ENCODE results near the gene TOR2A.
A peak's percentile ranks its signal among the peaks of the same experiment; 100 is the strongest.
"Not testable (repeated sequence)": the region's sequence is repeated elsewhere in the genome, so short reads cannot be mapped to it uniquely, and the experiment has no call there.

Gene TOR2A

DNA sequence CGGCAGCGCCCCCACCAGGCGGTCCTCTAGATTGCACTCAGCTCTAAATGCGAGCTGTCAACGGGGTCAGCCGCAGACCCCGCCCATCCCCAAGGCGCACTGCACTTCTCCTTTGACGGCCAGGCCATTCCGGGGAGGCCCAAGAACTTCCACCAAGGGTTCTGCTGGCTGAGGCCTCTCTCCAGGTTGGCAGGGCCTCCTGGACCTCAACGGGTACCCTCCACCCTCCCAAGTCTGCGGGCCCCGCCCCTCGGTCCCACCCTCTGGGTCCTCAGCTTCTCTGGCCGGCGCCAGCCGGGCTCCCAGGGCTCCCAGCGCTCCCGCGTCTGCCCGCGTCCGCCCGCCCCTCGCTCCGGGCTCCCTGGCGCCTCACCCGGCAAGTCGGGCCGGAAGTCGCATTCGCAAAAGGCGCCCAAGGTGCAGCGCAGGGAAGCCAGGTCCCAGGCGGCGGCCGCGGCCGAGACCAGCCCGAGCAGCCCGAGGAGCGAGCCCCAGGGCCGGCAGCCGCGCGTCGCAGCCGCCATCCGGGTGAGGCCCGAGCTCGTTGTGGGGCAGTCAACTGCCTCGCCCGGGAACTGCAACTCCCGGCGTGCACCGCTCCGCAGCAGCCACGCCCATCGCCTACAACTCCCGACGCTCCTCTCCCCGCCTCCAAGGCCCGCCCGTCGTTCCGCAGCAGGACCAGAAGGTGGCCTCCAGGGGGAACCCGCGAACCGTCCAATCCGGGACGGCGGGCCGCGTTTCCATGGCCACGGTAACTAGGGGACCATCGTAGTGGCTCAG lies at the start of gene TOR2A:
TSS of gene TOR2A (minus strand) at position 548 of the 783 bp plus-strand sequence. CDS start at position 524, 24 bp downstream.
- peak; percentile 98 for DNase-seq

DNA sequence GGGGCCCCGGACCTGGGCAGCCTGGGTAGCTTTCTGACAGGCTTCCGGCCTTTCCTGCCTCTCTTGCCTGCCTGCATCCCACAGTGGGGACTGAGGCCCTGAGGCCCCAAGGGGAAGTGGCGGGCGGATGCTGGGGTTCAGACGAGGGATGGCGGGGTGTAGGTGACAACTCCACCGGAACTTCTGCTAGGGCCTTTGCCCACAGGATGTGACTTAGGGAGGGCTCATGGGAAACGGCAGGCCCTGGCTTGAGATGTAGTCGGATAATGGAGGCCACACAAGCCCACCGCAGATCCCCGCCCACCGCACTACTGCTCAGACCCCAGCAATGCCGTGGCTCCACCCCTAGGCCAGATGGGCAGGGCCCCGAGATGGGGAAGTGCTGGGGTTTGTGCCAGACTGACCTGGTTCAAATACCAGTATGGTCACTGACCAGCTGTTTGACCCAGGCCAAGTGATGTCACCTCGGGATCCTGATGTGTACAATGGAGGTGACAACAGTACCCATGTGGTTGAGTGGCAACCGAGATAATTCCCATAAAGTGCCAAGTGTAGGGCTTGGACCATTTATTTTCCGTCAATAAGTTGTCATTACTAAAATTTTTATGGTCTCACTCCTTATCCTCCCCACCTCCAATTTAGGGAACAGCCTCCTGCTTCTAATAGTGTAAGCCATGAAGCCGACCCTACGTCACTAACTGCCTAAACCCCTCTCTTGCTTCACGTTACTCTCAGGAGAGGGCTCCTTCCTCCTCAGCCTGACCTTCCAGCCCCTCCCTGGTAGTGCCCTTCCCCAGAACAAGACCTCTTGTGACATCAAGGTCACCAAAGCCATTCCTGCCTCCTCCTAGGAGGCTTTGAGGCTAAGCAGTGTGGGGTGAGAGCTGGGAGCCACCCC lies 48.3 kb upstream of the TOR2A start:
- DNase-seq, result peak; percentile 93

DNA sequence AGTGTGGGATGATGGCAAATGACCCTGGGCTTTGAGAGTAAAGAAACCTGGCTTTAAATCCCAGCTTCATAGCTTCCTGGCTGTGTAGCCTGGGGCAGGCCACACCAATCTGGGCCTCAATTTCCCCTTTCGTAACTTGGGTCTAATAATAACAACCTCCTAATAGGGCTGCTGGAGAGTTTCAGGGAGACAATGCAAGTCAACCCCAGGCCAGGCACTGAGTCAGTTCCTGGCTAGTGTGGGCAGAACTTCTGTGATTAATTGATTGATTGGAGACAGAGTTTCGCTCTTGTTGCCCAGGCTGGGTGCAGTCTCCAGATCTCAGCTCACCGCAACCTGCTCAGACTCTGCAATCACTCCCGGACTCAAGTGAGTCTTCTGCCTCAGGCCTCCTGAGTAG lies 46.7 kb upstream of the TOR2A start:
- DNase-seq, result no peak

DNA sequence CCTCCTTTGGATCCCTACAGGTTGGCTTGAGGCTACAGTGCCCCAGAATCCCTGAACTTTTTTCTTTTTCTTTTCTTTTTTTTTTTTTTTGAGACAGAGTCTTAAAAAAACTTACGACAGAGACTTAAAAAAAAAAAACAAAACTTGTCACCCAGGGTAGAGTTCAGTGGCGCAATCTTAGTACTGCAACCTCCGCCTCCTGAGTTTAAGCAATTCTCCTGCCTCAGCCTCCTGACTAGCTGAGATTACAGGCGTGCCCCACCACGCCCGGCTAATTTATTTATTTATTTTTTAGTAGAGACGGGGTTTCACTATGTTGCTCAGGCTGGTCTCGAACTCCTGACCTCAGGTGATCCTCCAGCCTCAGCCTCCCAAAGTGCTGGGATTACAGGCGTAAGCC lies 45.8 kb upstream of the TOR2A start:
- DNase-seq, result not testable (repeated sequence)

DNA sequence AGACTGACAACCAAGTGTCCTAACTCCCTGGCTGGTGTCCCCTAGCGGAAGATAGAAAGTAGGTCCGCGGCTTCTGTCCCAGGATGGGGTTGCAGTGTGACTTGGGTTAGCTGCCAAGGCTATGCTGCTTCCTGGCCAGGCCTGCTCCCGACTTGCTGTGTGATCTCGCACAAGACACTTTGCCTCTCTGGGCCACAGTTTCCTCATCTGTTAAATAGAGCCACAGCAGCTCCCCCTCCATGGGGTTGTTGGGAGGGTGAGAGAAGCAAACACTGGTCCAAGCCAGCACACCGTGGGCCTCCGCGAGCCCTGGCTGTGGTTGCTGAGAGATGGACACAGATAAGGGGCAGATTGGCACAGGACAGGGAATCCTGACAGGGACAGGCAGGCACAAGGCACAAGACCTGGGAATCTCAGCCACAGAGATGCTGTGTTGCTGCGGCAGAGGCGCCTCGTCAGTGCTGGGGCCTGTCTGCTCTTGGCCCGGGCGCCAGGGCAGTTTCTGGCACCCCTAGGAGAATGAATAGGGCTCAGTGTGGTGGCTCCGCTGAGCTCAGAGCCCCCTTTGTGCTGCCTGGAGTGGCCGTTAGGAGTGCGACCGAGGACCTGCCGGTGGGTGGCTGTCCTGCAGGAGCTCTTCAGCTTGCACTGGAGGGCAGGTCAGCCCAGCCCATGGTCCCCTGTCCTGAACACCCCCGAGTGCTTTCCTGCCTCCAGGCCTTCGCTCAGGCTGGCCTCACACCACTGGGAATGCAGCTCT lies 45.2 kb upstream of the TOR2A start:
- no peak for DNase-seq

DNA sequence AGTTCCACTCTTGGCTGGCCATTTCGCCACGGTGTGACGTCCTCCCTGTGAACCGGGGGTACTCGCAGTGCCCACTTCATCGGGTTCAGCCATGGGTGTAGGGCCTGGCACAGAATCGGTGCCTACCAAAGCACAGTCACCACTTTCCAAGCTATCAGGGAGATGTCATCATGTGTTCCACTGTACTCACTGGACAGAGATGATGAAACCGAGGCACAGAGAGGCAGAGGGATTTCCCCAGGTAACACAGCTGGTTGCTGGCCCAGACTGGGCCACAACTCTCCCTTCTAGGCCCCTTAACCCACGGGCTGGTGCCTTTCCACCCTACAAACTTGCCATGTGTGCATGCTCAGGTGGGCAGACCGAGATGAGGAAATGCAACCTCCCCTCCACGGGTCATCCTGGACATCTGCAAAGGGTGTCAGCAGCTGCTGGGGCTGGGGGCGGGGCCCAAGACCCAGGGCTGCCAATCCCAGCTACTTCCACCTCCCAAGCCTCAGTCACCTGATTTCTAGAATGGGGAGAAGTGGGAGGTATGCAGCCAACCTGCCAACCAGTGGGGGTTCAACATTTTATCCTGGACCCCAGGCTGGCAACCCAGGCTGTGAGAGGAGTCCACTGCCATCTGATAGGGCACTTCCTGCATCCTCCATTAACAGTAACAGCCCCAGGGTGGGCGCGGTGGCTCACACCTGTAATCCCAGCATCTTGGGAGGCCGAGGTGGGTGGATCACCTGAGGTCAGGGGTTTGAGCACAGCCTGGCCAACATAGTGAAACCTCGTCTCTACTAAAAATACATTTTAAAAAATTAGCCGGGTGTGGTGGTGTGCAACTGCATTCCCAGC lies 44.3 kb upstream of the TOR2A start:
- peak; percentile 86 for DNase-seq

DNA sequence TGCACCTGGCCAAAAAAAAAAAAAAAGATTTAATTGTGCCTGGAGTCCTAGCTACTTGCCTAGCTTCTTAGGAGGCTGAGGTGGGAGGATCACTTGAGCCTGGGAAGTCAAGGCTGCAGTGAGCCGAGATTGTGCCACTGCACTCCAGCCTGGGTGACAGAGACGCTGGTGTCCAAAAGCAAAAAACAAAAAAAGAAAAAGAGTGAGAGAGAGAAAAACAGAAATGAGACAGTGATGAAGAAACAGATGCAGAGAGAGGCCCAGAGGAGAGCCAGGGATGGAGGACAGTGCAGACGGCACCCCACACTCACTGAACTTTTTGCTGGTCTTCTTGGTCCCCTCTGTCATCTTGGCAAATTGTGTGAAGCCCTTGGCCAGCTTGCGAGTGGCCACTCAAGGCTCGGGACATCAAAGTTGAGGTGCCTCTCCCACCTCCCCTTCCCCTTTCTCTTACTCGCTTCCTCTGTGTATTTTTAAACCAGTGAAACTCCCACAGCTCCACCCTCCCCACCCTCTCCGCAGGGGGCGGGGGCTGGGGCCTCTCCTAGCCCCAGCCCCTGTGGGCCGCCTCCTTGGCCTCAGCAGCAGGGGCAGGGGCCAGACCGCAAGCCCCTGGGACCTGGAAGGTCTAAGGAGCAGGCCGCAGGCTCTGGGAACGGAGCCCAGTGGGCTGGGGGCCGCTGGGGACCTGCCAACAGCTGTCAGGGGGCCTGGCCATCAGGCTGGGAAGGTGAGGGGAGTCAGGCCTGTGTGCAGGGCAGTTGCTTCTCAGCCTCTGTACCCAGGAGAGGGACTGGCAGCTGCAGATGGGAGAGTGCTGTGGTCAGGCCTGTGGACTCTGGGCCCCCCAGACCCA lies 43.4 kb upstream of the TOR2A start, which contains the start of gene SH2D3C:
TSS of gene SH2D3C (minus strand) at position 387 of the 856 bp plus-strand sequence. CDS start at position 348, 39 bp downstream.
- DNase-seq, result peak; percentile 72

DNA sequence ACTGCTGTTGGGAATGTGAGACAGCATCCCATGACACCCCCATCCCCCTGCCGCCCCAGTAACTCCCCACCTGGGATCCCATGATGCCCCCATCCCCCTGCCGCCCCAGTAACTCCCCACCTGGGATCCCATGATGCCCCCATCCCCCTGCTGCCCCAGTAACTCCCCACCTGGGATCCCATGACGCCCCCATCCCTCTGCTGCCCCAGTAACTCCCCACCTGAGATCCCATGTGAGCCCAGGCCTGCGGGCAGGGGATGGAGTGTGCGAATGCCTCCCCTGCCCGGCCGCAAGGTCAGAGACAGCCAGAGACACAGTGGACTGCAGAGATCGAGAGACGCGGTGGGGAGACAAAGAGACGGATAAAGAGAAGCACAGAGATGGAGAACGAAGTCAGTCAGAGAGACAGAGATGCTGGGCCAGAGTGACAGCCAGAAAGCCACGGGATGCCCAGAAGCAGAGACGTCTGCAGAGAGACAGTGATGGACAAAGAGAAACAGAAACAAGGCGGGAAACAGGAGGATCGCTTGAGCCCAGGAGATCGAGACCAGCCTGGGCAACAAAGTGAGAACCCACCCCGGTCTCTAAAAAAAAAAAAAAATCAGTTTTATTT lies 42.4 kb upstream of the TOR2A start:
- peak; percentile 44 for DNase-seq

DNA sequence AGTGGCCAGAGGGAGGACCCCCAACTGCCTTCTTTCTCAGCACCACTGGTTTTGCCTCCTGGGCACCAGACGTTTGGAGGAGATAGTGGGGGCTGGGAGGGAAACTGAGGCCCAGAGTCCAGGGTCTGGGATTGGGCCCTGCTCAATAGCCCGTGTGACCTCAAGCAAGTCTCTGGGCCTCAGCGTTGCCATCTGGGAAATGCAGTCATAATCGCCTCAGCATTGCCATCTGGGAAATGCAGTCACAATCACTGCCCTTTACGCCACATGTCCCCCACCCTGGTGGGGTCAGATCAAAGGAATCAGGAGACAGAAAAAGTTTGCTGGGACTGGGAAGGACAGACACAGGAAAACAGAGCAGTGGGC lies 41.8 kb upstream of the TOR2A start:
- DNase-seq, result peak; percentile 64

DNA sequence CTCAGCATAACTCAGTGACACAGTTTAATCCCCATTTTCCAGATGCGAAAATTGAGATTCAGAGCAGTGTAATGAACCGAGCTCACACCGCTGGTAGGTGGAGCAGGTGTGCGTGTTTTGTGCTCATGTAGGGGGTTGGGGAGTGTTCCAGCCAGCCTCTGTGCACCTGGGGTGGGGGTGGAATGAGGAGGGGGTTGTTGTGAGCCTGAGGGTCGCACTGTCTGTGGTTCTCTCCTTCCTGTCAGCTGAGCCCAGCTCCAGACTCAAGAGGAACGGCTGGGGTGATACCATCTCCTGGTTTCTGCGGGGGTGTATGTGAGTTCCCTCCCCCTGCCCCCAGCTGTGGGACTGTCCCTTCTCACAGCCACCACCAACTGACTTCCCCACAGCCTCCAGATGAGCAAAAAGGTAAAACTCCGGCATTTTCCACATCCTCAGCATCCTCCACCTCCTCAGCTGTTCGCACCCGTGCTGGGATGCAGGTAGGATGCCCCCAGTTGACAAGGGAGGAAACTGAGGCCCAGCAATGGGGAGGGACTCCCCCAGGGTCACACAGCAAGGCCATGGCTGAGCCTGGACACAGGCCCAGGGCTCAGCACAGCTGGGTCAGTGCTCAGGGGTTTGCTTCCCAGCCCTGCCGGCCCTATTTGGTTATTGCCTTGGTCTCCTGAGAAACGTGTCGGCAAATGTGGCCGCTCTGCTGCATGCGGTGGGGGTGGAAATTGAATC lies 41.3 kb upstream of the TOR2A start:
- peak; percentile 90 for DNase-seq

DNA sequence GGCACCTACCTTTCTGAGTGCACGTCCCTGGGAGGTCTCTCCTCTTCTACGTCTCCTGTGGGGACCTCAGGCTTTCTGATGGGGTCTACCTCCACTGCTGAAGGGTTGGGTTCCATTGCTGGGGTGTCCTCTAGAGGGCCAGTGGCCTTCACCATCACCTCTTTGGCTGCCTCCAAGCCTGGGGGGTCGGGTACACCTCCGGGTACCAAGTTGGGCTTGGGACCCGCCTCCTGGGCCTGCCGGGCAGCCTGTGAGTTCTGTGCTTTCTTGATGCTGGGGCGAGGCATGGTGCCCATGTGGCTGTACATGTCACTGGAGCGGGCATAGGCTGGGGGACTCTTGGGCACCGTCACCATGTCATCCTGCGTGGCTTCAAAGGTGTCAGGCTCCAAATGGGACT lies 38.9 kb upstream of the TOR2A start:
- DNase-seq, result no peak

DNA sequence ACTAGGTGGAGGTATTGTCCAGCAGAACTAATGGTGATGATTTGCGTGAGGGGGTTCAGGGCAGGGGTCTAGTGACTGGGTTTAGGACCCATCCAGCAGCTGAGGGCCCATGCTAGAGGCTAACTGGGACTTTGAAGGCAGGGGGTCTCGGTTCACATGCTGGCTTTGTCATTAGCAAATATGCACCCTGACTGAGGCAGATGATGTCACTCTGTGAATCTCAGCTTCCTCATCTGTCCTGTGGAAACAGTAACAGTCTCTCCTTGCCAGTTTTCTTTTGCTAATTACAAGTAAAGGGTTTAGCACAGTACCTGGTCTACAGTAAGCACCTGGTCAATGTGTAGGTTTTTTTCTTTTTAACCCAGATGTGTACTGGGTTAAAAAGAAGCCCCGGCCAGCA lies 38.2 kb upstream of the TOR2A start:
- DNase-seq, result no peak

DNA sequence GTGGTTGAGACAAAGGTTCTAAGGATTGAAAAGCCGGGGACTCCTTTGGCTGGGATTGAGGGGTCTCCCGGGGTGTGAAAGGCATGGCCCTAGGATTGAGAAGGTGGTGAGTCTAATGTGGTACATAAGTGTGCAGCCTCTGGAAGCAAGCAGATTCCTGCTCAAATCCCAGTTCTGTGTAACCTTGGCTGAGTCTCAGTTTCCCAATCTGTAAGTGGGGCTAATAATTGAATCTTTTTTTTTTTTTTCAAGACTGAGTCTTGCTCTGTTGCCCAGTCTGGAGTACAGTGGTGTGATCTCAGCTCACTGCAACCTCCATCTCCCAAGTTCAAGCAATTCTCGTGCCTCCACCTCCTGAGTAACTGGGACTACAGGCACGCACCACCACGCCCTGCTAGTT lies 37.5 kb upstream of the TOR2A start:
- DNase-seq, result no peak

DNA sequence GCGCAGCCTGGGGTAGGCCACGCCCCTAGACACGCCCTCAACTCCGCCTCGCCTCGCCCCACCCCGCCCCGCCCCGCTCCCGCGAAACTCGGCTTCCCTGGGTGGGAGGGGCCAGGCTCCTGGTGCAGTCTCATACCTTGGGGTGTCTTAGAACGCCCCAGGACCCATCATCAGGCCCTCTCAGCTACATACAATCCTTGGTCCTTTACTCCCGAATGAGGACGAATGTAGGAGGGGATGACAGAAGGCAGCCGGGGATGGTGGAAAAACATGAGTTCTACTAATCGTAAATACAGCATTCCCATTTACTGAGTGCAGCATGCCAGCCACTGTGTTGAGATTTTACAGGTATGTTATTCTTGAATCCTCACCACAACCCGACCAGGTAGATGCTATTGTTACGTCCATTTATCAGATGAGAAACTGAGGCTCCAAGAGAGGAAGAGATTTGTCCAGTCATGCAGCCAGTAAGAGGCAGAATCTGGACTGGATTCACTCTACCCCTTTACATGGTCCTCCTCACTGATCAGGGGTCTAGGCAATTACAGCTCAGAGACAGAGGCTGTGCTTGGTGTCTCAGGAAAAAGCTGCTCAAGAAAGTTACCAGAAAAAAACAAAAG lies 36.6 kb upstream of the TOR2A start:
- no peak for DNase-seq

DNA sequence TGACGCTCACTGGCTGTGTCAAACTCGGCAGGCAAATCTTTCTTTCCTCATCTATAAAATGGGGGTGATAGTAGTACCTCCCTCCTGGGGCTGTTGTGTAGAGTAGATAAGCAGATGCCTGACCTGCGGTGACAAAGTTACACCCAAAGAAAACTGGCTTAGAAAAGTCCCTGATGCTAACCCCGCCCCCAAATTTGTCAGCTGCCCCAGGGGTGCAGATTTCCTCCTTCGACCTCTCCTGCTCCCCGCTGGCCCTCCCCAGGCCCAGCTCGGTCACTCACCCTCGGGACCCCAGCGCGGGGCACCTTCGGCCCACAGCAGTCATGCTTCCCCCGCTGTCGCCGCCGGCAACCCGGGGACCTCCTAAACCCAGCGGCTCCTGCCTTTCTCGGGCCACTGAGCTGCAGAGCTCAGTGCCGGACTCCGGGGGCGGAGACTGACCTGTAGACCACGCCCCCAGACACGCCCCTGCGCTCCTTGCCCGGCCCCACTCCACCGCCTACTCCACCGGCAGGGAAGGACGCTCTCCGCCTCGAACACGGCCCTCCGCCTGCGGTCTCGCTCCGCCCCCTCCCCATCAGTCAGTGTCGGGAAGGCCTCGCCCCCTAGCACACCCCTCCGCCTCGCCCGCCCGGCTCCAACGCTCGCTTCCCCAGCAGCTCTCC lies 35.9 kb upstream of the TOR2A start:
- DNase-seq, result peak; percentile 99

DNA sequence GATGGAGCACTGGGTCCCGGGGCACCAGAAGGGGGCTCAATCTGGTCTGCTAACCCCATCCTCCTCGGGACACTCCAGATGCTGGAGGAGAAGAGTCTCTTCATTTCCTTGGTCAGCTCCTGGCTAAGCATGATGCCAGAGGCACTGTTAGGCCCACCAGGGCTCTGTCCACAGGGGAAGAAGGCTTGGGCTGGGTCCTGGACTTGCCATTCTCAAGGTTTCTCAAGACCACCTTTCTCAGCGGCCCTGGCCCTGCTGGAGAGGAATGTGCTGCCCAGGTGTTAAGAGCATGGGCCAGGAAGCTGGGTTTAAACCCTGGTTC lies 35.5 kb upstream of the TOR2A start:
- DNase-seq, result no peak

DNA sequence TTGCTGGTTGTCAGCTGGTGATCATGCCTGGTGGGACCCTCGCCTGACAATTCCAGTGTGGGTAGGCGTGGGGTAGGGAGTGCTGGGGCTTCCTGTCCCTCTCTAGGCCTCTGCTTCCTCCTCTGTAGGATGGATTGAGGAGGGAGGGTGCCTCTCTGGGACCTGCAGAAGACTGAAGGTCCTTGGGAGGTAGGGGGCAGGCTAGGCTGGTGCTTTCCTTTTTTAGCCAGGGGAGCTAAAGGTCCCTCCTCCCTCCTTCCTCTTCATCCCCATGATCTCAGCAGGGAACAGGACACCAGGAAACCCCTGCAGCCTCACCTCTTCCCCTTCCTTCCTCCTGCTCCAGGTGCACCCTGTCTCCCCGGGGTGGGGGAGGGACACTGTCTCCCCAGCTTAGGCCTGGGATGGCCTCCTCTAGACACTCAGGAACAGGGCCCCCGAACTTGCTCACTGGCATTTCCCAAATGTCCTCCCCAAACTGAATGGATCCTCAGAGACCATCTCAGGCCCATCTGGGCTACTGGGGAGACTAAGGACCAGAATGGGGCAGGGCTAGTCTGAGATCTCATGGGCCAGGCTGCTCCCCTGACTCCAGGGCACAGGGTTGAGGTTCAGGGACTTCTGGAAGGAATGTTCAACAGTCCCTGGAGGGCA lies 35.0 kb upstream of the TOR2A start:
- no peak for DNase-seq

DNA sequence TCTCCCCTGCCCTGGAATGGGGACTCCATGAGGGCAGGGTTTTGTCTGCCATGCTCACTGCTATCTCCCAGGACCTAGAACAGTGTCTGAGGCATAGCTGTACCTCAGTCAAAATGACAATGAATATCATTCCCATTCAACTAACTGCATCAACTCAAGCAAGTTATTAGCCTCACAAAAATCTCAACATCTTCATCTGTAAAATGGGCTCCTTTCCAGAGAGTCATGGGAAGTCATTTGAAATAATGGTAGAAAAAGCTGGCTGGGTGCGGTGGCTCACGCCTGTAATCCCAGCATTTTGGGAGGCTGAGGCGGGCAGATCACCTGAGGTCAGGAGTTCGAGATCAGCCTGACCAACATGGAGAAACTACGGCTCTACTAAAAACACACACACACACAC lies 34.0 kb upstream of the TOR2A start:
- no peak for DNase-seq

DNA sequence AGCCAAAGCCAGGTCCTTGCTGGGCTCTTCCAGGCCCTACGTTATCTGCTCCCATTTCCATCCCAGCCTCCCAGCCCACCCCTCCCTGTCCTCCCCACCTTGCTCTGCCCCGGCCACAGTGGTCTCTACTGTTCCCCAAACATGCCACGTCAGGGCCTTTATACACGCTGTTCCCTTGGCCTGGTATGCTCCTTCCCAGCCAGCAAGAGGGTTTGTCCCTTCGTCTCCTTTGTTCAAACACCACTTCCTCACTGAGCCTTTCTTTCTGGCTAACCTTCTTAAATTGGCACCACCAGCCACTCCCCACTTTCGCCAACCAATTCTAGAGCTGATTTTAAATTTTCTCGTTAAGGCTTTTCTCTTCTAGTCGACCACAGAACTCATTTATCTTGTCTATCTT lies 33.6 kb upstream of the TOR2A start:
- DNase-seq, result no peak
